Caco-2 (cell line): Measurements from ENCODE around the gene RANBP3. TPM values are rescaled to one million over a fixed set of nuclear protein-coding genes. Genes with fewer than 3 reads are reported as not detected.

Source experiments
- BruUV-seq: library from RNA; stranded (reverse); fragments of 400-500 nt; replicated peaks from 2 replicates; lab custom pipeline; 2021; lab: Mats Ljungman, UMichigan
- CTCF ChIA-PET: fragments of 300-600 bp; sonication (Branson Sonifier 250); formaldehyde crosslinking; loops from one replicate; lab custom pipeline; 2022; ENCODE audit warnings: antibody characterized with exemption; lab: Charles Lee
- POLR2A ChIA-PET: fragments of 300-600 bp; sonication (Branson Sonifier 250); formaldehyde crosslinking; loops from one replicate; lab custom pipeline; 2022; ENCODE audit warnings: antibody characterized with exemption; lab: Charles Lee
- DNase-seq, 2 experiments: peaks; one replicate each; pipeline versions ENCODE4 v3.0.0 to v3.0.0-alpha.2; 2020 to 2022
- H3K27me3 ChIP-seq: replicated peaks from 2 replicates; pipeline ENCODE4 v1.6.0; 2011; ENCODE audit warnings: low read length; ENCODE audit not compliant: control insufficient read depth, insufficient read depth
- H3K36me3 ChIP-seq: 2 replicates; pipeline ENCODE4 v1.5.1; 2011; ENCODE audit warnings: low read length; ENCODE audit not compliant: control insufficient read depth, insufficient read depth
- H3K4me1 ChIP-seq: fragments of 250-450 bp; sonication (Bioruptor Pico); 2 replicates; pipeline ENCODE4 v1.5.1; 2020; ENCODE audit warnings: mild to moderate bottlenecking
- H3K4me3 ChIP-seq: 2 replicates; pipeline ENCODE4 v1.5.1; 2011; ENCODE audit warnings: low read depth, mild to moderate bottlenecking, control low read depth, low read length
- H3K9me3 ChIP-seq: fragments of 250-450 bp; sonication (Bioruptor Pico); 2 replicates; pipeline ENCODE4 v1.5.1; 2020; ENCODE audit warnings: mild to moderate bottlenecking, moderate library complexity
- H3K27ac Mint-ChIP-seq: one replicate; pipeline ENCODE4 v1.8.0; 2022; ENCODE audit warnings: mixed read lengths; ENCODE audit not compliant: unreplicated experiment
- H3K27me3 Mint-ChIP-seq: one replicate; pipeline ENCODE4 v1.8.0; 2022; ENCODE audit warnings: mixed read lengths; ENCODE audit not compliant: insufficient read depth, unreplicated experiment
- H3K36me3 Mint-ChIP-seq: one replicate; pipeline ENCODE4 v1.8.0; 2022; ENCODE audit warnings: mild to moderate bottlenecking, mixed read lengths; ENCODE audit not compliant: insufficient read depth, unreplicated experiment
- H3K4me1 Mint-ChIP-seq: one replicate; pipeline ENCODE4 v1.8.0; 2022; ENCODE audit warnings: low read depth, mixed read lengths; ENCODE audit not compliant: unreplicated experiment
- H3K4me3 Mint-ChIP-seq: one replicate; pipeline ENCODE4 v1.8.0; 2022; ENCODE audit warnings: mild to moderate bottlenecking, moderate library complexity, mixed read lengths; ENCODE audit not compliant: unreplicated experiment
- H3K9me3 Mint-ChIP-seq: one replicate; pipeline ENCODE4 v1.8.0; 2022; ENCODE audit warnings: mixed read lengths; ENCODE audit not compliant: unreplicated experiment
- CTCF ChIP-seq, 2 experiments: fragments of 200-600 bp in 1 of 2; IDR thresholded peaks; 1 replicate in 1 of 2; 2 replicates in 1 of 2; pipeline versions ENCODE4 v1.5.1 to v1.8.0; 2011 to 2022; ENCODE audit warnings: antibody characterized with exemption in 1 of 2, control low read depth in 1 of 2, inconsistent platforms in 1 of 2, low read depth in 1 of 2, low read length in 1 of 2, mild to moderate bottlenecking in 1 of 2, moderate library complexity in 1 of 2; ENCODE audit not compliant: insufficient read depth in 1 of 2, severe bottlenecking in 1 of 2, unreplicated experiment in 1 of 2
- intact Hi-C: fragments of 100-400 bp; cut with micrococcal nuclease; formaldehyde crosslinking; loops from one replicate; pipeline ENCODE4 v1.10.0; 2022; ENCODE audit not compliant: unreplicated experiment
- total RNA-seq: library from RNA; stranded (reverse); gene quantifications from 2 replicates; pipeline ENCODE4 v1.2.3, GENCODE V29; 2022

RANBP3 gene
- total RNA-seq, 1 experiment from 2014 or later: 90.4 TPM

GRCh38 chr19:6011794-6012193 is 33.9 kb upstream of the RANBP3 start:
- no peaks in the 10 kb centered on the region for H3K27me3 Mint-ChIP-seq
- peaks cover 9% of the 10 kb centered on the region for H3K4me1 Mint-ChIP-seq
- Histone ChIP-seq H3K9me3 (no peaks in the 10 kb centered on the region), H3K4me3 (no peak overlapping the region), H3K4me1 (no peaks in the 10 kb centered on the region), H3K36me3 (no peaks in the 10 kb centered on the region), H3K27me3 (no peaks in the 10 kb centered on the region)
- intact Hi-C loops: no loop called here
- H3K36me3 Mint-ChIP-seq: no peaks in the 10 kb centered on the region
- no TSS peak for BruUV-seq
- no peak for DNase-seq
- TF ChIP-seq CTCF (IDR thresholded peaks at IDR 0.05; ENCODE audit: insufficient read depth in 1 of 2, low read depth in 1 of 2, low read length in 1 of 2, severe bottlenecking in 1 of 2, unreplicated experiment in 1 of 2): no peak
- no peak overlapping the region for H3K27ac Mint-ChIP-seq
- CTCF ChIA-PET: no interaction called here
- POLR2A ChIA-PET: no interaction called here
- no peaks in the 10 kb centered on the region for H3K9me3 Mint-ChIP-seq
- H3K4me3 Mint-ChIP-seq: no peak overlapping the region

GRCh38 chr19:6011206-6011605 is 33.3 kb upstream of the RANBP3 start:
- Histone ChIP-seq H3K27me3 (no peaks in the 10 kb centered on the region), H3K4me3 (no peak overlapping the region), H3K9me3 (no peaks in the 10 kb centered on the region), H3K4me1 (no peaks in the 10 kb centered on the region), H3K36me3 (no peaks in the 10 kb centered on the region)
- no peak for DNase-seq
- ChIA-PET POLR2A (no interaction called here), CTCF (no interaction called here)
- H3K36me3 Mint-ChIP-seq: no peaks in the 10 kb centered on the region
- no peaks in the 10 kb centered on the region for H3K27me3 Mint-ChIP-seq
- H3K27ac Mint-ChIP-seq: no peak overlapping the region
- no TSS peak for BruUV-seq
- H3K4me1 Mint-ChIP-seq: peaks cover 9% of the 10 kb centered on the region
- no peak for TF ChIP-seq CTCF (IDR thresholded peaks at IDR 0.05; ENCODE audit: insufficient read depth in 1 of 2, low read depth in 1 of 2, low read length in 1 of 2, severe bottlenecking in 1 of 2, unreplicated experiment in 1 of 2)
- intact Hi-C loops: no loop called here
- no peaks in the 10 kb centered on the region for H3K9me3 Mint-ChIP-seq
- no peak overlapping the region for H3K4me3 Mint-ChIP-seq

- no peaks in the 10 kb centered on the region for H3K9me3 Mint-ChIP-seq
- TF ChIP-seq CTCF (IDR thresholded peaks at IDR 0.05; ENCODE audit: insufficient read depth in 1 of 2, low read depth in 1 of 2, low read length in 1 of 2, severe bottlenecking in 1 of 2, unreplicated experiment in 1 of 2): no peak
- H3K27me3 ChIP-seq: no peaks in the 10 kb centered on the region
- ChIA-PET POLR2A (interaction anchor here (0.6 kb wide), 1 partner anchor 290 kb away, joined by 7 read pairs; the partner anchor contains the start of genes CATSPERD and LONP1), CTCF (no interaction called here)
- no peaks in the 10 kb centered on the region for H3K9me3 ChIP-seq
- peaks cover 9% of the 10 kb centered on the region for H3K4me1 Mint-ChIP-seq
- no peak overlapping the region for H3K4me3 ChIP-seq
- no TSS peak for BruUV-seq
- intact Hi-C loops: no loop called here
- no peak overlapping the region for H3K27ac Mint-ChIP-seq
- DNase-seq: no peak
- H3K27me3 Mint-ChIP-seq: no peaks in the 10 kb centered on the region
- H3K36me3 ChIP-seq: no peaks in the 10 kb centered on the region
- no peak overlapping the region for H3K4me3 Mint-ChIP-seq
- no peaks in the 10 kb centered on the region for H3K36me3 Mint-ChIP-seq
- H3K4me1 ChIP-seq: no peaks in the 10 kb centered on the region
Observed at GRCh38 chr19:6010107-6010506, 32.2 kb upstream of the RANBP3 start.
